Measurements from ENCODE around the gene NQO2. TPM values are rescaled to one million over a fixed set of nuclear protein-coding genes. Genes with fewer than 3 reads are reported as not detected.

Gene NQO2
- total and polyA plus RNA-seq, 2 of the 13 experiments (the other 11 are each of a cell fraction or from before 2014, with no cell fraction given) = 32.2 to 56.5 TPM

GRCh38 chr6:3068329-3069214 lies 68.9 kb downstream of the NQO2 start, which contains the start of gene RIPK1 (continued):
- TF ChIP-seq MZF1 (CRISPR knock-in tag; IDR thresholded peaks at IDR 0.05; ENCODE audit: borderline replicate concordance) (no peak), MED1 (CRISPR knock-in tag; IDR thresholded peaks at IDR 0.05) (peak; percentile 79), ZNF816 (CRISPR knock-in tag; IDR thresholded peaks at IDR 0.05; ENCODE audit: borderline replicate concordance) (peak; percentile 98), DMAP1 (CRISPR knock-in tag; IDR thresholded peaks at IDR 0.05) (peak; percentile 93), ZSCAN20 (CRISPR knock-in tag; IDR thresholded peaks at IDR 0.05; ENCODE audit: borderline replicate concordance) (peak; percentile 87; the same call in 1 of the 2 replicates), ZBTB4 (CRISPR knock-in tag; IDR thresholded peaks at IDR 0.05; ENCODE audit: borderline replicate concordance) (no peak), ZNF740 (CRISPR knock-in tag; IDR thresholded peaks at IDR 0.05) (no peak; the same call in 1 of the 2 replicates), ZMYM3 (CRISPR knock-in tag; IDR thresholded peaks at IDR 0.05) (0 out of 2 replicates have a peak, but pooled peaks have one; percentile 1), ZFP91 (CRISPR knock-in tag; IDR thresholded peaks at IDR 0.05; ENCODE audit: borderline replicate concordance) (peak; percentile 95), ZSCAN12 (CRISPR knock-in tag; IDR thresholded peaks at IDR 0.05) (no peak; the same call in 1 of the 2 replicates), NFE2 (CRISPR knock-in tag; IDR thresholded peaks at IDR 0.05) (no peak), ZNF543 (CRISPR knock-in tag; IDR thresholded peaks at IDR 0.05) (peak; percentile 37; the same call in 1 of the 2 replicates), ZBTB2 (CRISPR knock-in tag; IDR thresholded peaks at IDR 0.05; ENCODE audit: low read depth) (peak; percentile 98), SMC3 (IDR thresholded peaks at IDR 0.05; ENCODE audit: low read length) (no peak; the same call in 1 of the 2 replicates), BATF2 (CRISPR knock-in tag; IDR thresholded peaks at IDR 0.05) (peak; percentile 75; the same call in 1 of the 2 replicates), HCFC1 (IDR thresholded peaks at IDR 0.05; ENCODE audit: low read depth, low read length) (peak; percentile 61), ETV6 (CRISPR knock-in tag; conservative IDR thresholded peaks at IDR 0.05) (peak; percentile 98), BRF2 (CRISPR knock-in tag; IDR thresholded peaks at IDR 0.05) (peak; percentile 57), PAWR (CRISPR knock-in tag; IDR thresholded peaks at IDR 0.05; ENCODE audit: borderline replicate concordance) (no peak), NR1H2 (CRISPR knock-in tag; IDR thresholded peaks at IDR 0.05; ENCODE audit: borderline replicate concordance, low read depth) (0 out of 2 replicates have a peak, but pooled peaks have one; percentile 42)
